Endothelial cell (in vitro differentiated cells): ENCODE measurements around the gene DCUN1D2. TPM values are rescaled to one million over a fixed set of nuclear protein-coding genes. Genes with fewer than 3 reads are reported as not detected.

Source experiments
- DNase-seq: peaks from one replicate; pipeline ENCODE4 v3.0.0; 2021; ENCODE audit warnings: low spot score
- H3K27ac Mint-ChIP-seq: one replicate; pipeline ENCODE4 v1.8.0; 2021; ENCODE audit warnings: mixed read lengths, inconsistent platforms; ENCODE audit not compliant: unreplicated experiment
- H3K27me3 Mint-ChIP-seq: one replicate; pipeline ENCODE4 v1.8.0; 2021; ENCODE audit warnings: mild to moderate bottlenecking, moderate library complexity, mixed read lengths, inconsistent platforms; ENCODE audit not compliant: unreplicated experiment
- H3K36me3 Mint-ChIP-seq: one replicate; pipeline ENCODE4 v1.8.0; 2021; ENCODE audit warnings: mild to moderate bottlenecking, low read depth, mixed read lengths, inconsistent platforms; ENCODE audit not compliant: unreplicated experiment
- H3K4me1 Mint-ChIP-seq: one replicate; pipeline ENCODE4 v1.8.0; 2021; ENCODE audit warnings: mild to moderate bottlenecking, mixed read lengths, inconsistent platforms; ENCODE audit not compliant: unreplicated experiment
- H3K4me3 Mint-ChIP-seq: one replicate; pipeline ENCODE4 v1.8.0; 2021; ENCODE audit warnings: mild to moderate bottlenecking, mixed read lengths, inconsistent platforms; ENCODE audit not compliant: unreplicated experiment
- H3K9me3 Mint-ChIP-seq: one replicate; pipeline ENCODE4 v1.8.0; 2021; ENCODE audit warnings: mixed read lengths, inconsistent platforms; ENCODE audit not compliant: unreplicated experiment
- total RNA-seq: library from RNA; stranded (reverse); fragmentation: NEBNext Ultra II Directional; extraction: Animal tissue kit (Norgen Biotek cat#: 25700); gene quantifications from one replicate; pipeline ENCODE4 v1.2.1, GENCODE V29; 2021; ENCODE audit not compliant: unreplicated experiment
- TF ChIP-seq, protein P1 (sequence below): fragments of 200-600 bp; sonication (generic); IDR thresholded peaks from one replicate; pipeline ENCODE4 v1.5.0; 2021; ENCODE audit warnings: antibody characterized with exemption; ENCODE audit not compliant: unreplicated experiment

DCUN1D2 gene
- total RNA-seq, 1 donor from 2014 or later = 23.9 TPM

DNA sequence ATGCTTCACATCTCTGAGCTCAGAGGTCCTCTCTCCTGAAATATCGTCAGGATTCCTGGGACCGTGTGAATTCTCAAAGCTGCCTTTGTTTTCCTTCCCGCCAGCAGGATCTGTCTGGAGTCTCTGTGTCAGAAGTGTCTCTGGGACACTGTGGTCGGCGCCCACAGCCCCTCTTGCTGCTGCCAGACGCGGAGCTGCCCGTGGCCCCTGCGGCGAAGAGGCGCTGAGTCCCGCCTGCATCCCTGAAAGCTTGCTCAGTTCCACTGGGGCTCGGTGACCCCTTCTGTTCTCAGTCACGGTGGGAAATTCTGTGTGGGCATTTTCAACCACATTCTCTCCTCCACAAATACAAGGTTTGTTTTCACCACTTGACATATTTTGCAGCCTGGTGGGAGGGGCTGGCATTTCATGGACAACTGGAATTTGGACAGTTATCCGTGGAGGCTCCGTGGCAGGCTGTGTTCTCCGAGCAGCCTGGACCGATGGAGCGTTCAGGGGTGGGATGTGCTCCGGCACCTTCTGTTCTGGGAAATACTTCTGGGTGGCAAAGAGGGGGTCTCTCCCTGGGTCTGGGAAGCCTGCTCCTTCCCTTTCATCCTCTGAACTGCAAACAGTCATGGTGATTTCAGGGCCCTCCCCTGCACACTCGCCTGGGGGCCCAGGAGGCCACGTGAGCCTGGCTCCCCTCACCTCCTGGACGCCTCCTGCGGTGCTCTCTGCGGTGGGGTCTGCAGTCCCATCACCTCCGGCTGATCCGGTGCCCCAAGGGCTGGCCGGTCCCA lies 84.0 kb downstream of the DCUN1D2 start:
- H3K4me1 Mint-ChIP-seq = peaks cover 4% of the 10 kb centered on the region
- H3K9me3 Mint-ChIP-seq = no peaks in the 10 kb centered on the region
- H3K27ac Mint-ChIP-seq = no peak overlapping the region
- no peak overlapping the region for H3K4me3 Mint-ChIP-seq
- H3K36me3 Mint-ChIP-seq = no peaks in the 10 kb centered on the region
- TF ChIP-seq, protein P1, sequence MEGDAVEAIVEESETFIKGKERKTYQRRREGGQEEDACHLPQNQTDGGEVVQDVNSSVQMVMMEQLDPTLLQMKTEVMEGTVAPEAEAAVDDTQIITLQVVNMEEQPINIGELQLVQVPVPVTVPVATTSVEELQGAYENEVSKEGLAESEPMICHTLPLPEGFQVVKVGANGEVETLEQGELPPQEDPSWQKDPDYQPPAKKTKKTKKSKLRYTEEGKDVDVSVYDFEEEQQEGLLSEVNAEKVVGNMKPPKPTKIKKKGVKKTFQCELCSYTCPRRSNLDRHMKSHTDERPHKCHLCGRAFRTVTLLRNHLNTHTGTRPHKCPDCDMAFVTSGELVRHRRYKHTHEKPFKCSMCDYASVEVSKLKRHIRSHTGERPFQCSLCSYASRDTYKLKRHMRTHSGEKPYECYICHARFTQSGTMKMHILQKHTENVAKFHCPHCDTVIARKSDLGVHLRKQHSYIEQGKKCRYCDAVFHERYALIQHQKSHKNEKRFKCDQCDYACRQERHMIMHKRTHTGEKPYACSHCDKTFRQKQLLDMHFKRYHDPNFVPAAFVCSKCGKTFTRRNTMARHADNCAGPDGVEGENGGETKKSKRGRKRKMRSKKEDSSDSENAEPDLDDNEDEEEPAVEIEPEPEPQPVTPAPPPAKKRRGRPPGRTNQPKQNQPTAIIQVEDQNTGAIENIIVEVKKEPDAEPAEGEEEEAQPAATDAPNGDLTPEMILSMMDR = no peak
- no peak for DNase-seq
- peaks cover 7% of the 10 kb centered on the region for H3K27me3 Mint-ChIP-seq

Other genes with a start within 250 kb of the DCUN1D2 start
- gene LAMP1, start 193.5 kb downstream of the DCUN1D2 start, total RNA-seq = 210 TPM
- gene GRTP1, start 126.6 kb downstream of the DCUN1D2 start, total RNA-seq = 0.90 TPM
- gene ADPRHL1, start 37.2 kb downstream of the DCUN1D2 start, total RNA-seq = 1.5 TPM
- 65.8 TPM for gene TFDP1, start 94.0 kb upstream of the DCUN1D2 start, total RNA-seq
- gene ATP4B, start 167.5 kb upstream of the DCUN1D2 start, total RNA-seq = not detected
- 0.54 TPM for gene GRK1, start 176.5 kb upstream of the DCUN1D2 start, total RNA-seq